ENCODE results near the gene TMED9. TPM values are rescaled to one million over a fixed set of nuclear protein-coding genes. Genes with fewer than 3 reads are reported as not detected.
A peak's percentile ranks its signal among the peaks of the same experiment; 100 is the strongest.

Gene TMED9
- total RNA-seq, 4 donors from 2014 or later: 34.4 to 85.9 (median 70.9) TPM

DNA sequence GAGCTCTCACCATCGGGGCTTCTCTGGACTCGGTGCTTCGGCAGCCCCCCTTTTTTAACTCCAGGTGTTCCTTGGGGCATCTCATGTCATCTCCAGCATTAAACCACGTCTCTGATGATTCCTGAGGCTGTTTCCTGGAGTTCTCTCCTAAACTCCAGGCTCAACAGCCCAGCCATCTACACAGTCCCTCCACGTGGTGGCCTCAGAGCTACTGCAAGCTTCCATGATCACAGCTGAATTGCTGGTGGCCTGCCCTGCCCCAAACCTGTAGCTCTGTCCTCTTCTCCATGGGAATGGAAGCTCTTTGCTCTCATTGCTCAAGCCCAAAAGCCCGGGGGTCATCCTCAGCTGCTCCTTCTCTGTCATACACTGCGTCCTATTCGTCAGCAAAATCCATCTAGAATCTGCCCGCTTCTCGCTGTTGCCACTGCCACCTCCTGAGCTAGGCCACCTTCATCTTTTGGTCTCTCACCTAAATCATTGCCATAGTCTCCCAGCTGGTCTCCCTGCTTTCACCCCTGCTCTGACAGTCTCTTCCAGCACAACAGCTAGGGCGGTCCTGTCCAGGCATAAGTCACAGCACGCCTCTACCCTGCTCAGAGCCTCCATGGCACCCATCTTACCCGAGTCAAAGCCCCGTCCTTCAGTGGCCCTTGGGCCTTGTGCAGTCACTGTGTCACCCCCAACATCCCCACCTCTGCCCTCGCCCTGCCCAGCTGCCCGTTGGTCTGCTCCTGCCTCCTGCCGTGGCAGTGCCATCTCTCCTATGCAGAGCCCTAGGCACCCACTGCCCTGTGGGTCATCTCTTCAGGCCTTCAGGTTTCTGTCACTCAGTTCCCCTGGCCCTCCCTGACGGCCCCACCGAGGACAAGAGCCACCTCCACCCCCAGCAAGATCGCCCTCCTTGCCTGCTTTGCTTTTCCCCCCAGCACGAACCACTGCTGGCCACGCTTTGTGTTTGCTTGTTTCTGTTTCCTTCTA is 14.4 kb downstream of the TMED9 start:
- no peak for DNase-seq
- no peak overlapping the region for H3K27ac ChIP-seq
- 85 to 87% methylated on average over 7 to 22 of the region's 22 CpGs for WGBS, 2 donors (ENCODE audit: low coverage in 1 of 2)
- peaks cover 0 to 20% (median 16%) of the 10 kb centered on the region in 4 donors for H3K4me1 ChIP-seq
- in situ Hi-C loops (cut with MboI; ENCODE audit: low pct_ligation_motif_present in 1 of 4, low pct_unique_long_range_greater_than_20kb in 1 of 4, low sequenced_read_pairs in 3 of 4) (loop anchor here in 1 of 4 donors (25.0 kb wide), 1 partner anchor 456 kb away; no protein-coding TSS in a partner anchor), intact Hi-C loops (cut with DNase I; ENCODE audit: low total_unique reads) (no loop called here)
- no peaks in the 10 kb centered on the region for H3K36me3 ChIP-seq
- TF ChIP-seq EP300 (IDR thresholded peaks at IDR 0.05; ENCODE audit: low read depth) (no peak), POLR2A (IDR thresholded peaks at IDR 0.05) (no peak), POLR2AphosphoS5 (IDR thresholded peaks at IDR 0.05) (no peak), CTCF (IDR thresholded peaks at IDR 0.05) (no peak)
- H3K4me3 ChIP-seq: no peak overlapping the region
- no peaks in the 10 kb centered on the region for H3K9me3 ChIP-seq
- H3K27me3 ChIP-seq: no peaks in the 10 kb centered on the region

- in situ Hi-C loops (cut with MboI; ENCODE audit: low pct_ligation_motif_present in 1 of 4, low pct_unique_long_range_greater_than_20kb in 1 of 4, low sequenced_read_pairs in 3 of 4) (loop anchor here in 1 of 4 donors (25.0 kb wide), 1 partner anchor 455 kb away; no protein-coding TSS in a partner anchor), intact Hi-C loops (cut with DNase I; ENCODE audit: low total_unique reads) (no loop called here)
- no peaks in the 10 kb centered on the region for H3K9me3 ChIP-seq
- peaks cover 0 to 18% (median 15%) of the 10 kb centered on the region in 4 donors for H3K4me1 ChIP-seq
- no peaks in the 10 kb centered on the region for H3K36me3 ChIP-seq
- no peak overlapping the region for H3K4me3 ChIP-seq
- TF ChIP-seq POLR2AphosphoS5 (IDR thresholded peaks at IDR 0.05): no peak
- TF ChIP-seq EP300 (IDR thresholded peaks at IDR 0.05; ENCODE audit: low read depth): no peak
- no peak for TF ChIP-seq POLR2A (IDR thresholded peaks at IDR 0.05)
- TF ChIP-seq CTCF (IDR thresholded peaks at IDR 0.05): no peak
- peak overlapping the region in 1 of 4 donors; percentile 20 for H3K27ac ChIP-seq
- DNase-seq: no peak
- no peaks in the 10 kb centered on the region for H3K27me3 ChIP-seq
- 55% methylated on average over 10 of the region's 11 CpGs; no CpG with 5 or more reads in 1 of the 2 donors for WGBS, 2 donors (ENCODE audit: low coverage in 1 of 2)
Measured at GRCh38 chr5:177607115-177607451, 15.1 kb downstream of the TMED9 start.

DNA sequence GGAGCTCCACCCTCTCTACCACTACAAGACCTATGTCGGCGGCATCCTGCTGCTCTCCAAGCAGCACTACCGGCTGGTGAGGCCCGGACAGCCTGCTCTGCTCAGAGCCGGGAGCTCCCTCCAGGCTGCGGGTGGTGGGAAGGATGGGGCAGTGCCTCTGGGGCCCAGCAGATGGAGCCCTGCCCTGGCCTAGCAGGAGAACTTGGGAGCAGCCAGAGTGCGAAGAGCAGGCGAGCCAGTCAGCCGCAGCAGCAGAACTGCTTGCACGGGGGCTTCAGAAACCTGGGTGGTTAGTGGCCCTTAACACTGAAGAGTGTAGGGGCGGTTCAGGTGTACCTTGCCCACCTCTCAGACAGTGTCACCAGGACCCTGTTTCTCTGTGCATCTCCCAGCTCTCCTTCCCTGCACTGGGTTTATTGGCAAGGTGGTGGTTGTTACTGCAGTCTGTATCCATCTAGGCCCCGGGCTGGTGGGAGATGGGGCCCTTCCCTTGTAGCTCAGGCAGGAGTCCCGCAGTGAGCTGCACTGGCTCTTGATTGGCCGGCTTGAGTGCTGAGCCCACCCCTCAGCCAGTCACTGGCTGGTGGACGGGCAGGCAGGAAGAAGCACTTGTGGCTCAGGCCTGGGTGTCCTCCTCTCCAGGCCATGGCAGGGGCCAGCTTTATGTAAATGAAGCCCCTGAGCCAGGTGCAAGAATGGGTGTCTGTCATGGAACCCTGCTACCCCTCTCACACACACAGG is 15.6 kb downstream of the TMED9 start:
- H3K4me1 ChIP-seq: peaks cover 0 to 18% (median 15%) of the 10 kb centered on the region in 4 donors
- TF ChIP-seq CTCF (IDR thresholded peaks at IDR 0.05) (peak; percentile 78 to 90 (median 88)), POLR2AphosphoS5 (IDR thresholded peaks at IDR 0.05) (peak in 2 of 3 donors; percentile 27 to 30), EP300 (IDR thresholded peaks at IDR 0.05; ENCODE audit: low read depth) (no peak), POLR2A (IDR thresholded peaks at IDR 0.05) (no peak)
- H3K27me3 ChIP-seq: no peaks in the 10 kb centered on the region
- in situ Hi-C loops (cut with MboI; ENCODE audit: low pct_ligation_motif_present in 1 of 4, low pct_unique_long_range_greater_than_20kb in 1 of 4, low sequenced_read_pairs in 3 of 4): loop anchor here in 1 of 4 donors (25.0 kb wide), 1 partner anchor 455 kb away; no protein-coding TSS in a partner anchor
- H3K36me3 ChIP-seq: no peaks in the 10 kb centered on the region
- 24% methylated on average over 11 of the region's 15 CpGs; no CpG with 5 or more reads in 1 of the 2 donors for WGBS, 2 donors (ENCODE audit: low coverage in 1 of 2)
- H3K4me3 ChIP-seq: no peak overlapping the region
- DNase-seq: peak; percentile 83
- H3K9me3 ChIP-seq: no peaks in the 10 kb centered on the region
- intact Hi-C loops (cut with DNase I; ENCODE audit: low total_unique reads): no loop called here
- H3K27ac ChIP-seq: peak overlapping the region in 1 of 4 donors; percentile 20

All from transverse colon (tissue), 4 donors.